NAMALWA (cell line): Measurements from ENCODE around the gene FGFR3.

Source experiments
- DNase-seq: peaks from one replicate; pipeline ENCODE4 v3.0.0-alpha.2; 2015; ENCODE audit warnings: low spot score

FGFR3 gene

GRCh38 chr4:1756893-1757779 lies 36.0 kb upstream of the FGFR3 start:
- DNase-seq, result no peak

DNA sequence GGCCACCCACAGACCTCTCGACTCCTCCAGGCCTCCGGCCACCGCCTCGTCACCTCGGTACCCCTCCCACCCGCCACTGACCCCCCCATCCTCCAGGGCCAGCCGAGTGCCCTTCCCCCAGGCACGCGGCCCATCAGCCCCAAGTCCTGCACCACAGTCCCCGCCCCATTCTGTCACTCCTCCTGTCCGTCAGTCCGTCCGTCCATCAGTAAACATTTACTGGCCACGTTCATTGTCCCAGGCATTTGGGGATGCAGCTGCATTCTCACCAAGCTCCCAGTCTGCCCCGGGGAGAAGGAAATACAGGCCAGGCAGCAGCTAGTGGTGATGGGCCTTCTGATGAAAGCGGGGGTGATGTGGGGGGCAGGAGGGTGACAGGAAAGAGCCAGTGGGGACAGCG lies 35.3 kb upstream of the FGFR3 start:
- DNase-seq, result no peak

DNA sequence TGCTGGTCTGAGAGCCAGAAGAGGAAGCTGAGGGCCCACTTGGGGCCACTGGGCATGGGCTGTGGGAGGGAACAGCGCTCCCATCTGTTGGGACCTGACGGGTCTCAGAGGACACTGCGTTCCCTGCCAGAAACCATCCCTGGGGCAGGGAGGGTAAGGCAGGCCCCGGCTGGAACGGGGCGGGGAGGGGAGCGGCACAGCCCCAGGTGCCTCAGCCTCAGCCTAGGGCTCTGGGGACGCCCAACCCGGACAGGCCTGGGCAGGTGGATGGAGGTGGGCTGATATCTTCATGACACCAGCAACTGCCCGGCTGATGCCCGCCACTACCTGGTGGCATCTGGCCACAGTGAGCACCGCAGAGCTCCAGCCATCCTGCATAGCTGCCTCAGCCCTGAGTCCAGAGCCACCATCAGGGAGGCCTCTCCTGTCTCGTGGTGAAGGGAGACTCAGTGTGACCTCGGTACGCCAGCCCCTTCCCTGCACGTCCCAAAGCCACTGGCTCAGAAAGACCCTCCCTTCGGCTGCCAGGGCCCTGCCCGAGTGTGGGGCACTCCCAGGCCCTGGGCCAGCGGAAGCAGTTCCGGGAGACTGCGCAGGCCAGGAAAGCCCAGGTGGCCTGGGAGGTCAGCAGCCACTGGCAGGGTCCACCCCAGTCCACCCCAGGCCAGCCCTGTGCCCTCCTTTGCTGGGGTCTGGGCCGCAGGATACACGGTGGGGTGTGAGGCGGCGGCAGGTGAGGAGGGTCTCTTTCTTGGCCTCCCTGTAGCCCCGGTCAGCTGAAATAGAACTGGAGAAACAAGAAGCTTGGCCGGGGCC lies 34.6 kb upstream of the FGFR3 start:
- no peak for DNase-seq

DNA sequence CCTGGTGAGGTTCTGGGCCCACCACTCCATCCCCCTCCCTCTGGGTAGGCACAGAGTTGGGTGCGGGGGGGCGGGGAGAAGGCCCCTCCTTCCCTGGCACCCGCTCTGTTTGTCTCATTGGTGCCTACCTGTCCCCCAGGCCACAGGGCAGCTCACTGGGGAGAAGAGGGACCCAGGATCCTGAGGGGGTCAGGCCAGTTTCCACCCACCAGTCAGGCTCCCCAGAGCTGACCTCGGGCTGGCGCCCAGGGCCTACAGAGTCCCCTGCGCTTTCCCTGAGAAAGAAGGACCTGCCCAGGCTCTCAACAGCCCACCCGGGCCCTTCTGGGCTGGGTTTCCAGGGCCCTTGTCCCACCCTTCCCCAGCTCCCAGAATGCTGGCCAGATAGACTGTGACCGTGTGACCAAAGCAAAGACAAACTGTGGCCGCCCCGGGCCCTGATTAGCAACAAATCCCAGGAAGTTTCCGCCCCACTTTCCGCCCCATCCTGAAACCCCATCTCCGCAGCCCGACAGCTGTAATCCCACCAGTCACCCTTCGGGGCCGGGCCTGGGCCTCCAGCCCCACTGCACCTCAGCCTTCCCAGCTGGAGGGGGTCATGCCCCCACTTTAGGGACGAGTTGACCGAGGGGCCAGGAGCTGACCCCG lies 33.8 kb upstream of the FGFR3 start:
- DNase-seq, result no peak

DNA sequence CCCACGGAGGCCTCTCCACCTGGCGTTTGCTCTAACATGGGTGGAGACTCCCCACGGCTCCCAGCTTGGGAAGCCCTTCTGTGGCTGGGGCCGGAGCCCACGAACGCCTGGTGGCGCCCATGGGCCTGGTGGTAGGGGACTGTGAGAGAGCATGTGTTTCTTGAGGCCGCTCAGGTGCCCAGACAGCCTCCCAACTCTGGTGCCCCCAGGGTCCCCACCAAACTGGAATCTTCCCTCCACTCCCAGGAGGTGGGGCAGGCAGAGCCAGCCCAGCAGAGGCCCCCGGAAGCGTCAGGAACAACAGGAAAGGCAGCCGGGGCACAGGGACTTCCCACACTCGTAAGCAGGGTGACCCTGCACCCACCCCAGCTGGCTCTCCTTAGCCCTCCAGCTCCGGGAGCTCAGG lies 33.3 kb upstream of the FGFR3 start:
- no peak for DNase-seq

DNA sequence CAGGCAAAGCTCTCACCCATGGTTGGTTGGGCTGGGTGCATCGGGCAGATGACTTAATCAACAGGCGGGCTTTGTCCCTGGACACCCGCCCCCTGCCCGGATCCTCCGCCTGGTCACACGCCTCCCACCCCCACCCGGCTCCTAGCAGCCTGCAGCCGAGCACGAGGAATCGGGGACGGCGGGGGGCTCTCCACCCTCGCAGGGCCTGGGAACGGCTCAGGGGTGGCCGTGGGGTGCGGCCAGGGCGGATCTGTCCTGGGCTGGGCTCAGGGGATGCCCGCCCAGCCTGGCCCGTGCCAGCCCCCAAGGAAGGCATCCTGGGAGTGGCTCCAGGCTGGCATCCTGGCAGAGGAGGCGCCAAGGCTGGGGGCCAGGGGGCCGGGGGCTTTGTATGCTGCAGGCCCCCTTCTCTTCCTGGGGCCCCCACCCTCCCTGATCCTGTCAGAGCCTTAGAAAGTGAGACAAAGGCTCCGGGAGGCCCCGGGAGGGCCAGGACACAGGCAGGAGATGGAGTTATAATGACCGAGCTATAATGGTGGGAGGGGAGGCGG lies 32.5 kb upstream of the FGFR3 start:
- no peak for DNase-seq

GRCh38 chr4:1761130-1761689 lies 31.9 kb upstream of the FGFR3 start:
- DNase-seq, result no peak

DNA sequence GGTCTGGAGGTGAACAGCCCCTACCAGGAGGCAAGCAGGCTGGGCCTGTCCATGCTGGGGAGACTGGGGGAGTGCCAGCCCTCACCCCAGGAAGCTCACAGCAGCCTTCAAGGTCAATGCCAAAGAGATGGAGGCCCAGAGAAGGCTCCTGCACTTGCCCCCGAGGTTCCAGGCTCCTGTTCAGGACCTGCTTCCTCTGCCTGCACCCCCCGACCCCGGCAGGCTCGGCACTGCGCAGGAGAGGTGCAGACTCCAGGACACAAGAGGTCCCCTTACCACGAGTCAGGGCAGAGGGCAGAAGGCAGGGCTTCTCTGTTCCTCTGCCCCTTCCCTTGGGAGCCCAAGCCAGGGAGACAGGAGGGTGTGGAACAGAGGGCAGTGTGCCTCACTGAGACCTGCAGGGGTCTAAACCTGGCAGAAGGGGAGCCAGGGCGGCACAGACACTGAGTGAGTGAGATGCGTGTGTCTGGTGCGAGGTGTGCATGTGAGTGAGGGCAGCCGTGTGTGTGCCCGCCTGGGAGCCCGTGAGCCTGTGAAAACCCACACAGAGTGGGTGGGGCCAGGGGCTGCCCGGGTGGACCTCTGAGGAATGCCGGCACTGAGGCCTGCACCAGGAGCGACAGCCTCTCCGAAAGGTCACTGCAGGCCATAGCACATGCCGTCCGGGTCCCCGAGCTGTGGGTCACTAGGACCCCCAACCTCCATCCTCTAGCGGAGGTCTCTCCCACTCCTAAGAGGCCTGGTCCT lies 30.7 kb upstream of the FGFR3 start:
- DNase-seq, result no peak

GRCh38 chr4:1763070-1763549 lies 30.0 kb upstream of the FGFR3 start:
- DNase-seq, result no peak

DNA sequence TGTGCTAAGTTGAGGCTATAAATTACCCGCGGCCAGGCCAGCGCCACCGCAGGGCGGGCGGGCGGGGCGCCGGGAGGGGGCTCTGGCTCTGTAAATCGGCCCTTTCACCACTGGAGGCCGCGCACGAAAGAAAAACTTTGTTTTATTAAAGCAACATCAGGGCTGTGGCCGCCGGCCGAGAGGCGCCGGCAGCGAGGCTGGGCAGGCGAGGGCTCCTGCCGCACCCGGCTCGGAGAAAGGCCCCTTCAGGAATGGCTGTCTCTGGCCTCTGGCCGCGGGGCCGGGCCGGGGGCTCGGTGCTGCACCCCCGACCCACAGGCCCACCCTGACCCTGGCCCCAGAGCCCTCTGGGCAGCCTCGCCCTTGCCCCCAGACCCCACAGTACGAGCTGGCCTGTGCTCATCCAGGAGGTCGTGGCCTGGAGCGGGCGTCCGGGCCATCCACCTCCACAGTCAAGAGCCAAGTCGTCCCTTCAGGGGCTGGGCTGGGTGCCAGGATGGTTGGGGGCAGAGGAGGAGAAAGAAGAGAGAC lies 29.5 kb upstream of the FGFR3 start:
- no peak for DNase-seq

DNA sequence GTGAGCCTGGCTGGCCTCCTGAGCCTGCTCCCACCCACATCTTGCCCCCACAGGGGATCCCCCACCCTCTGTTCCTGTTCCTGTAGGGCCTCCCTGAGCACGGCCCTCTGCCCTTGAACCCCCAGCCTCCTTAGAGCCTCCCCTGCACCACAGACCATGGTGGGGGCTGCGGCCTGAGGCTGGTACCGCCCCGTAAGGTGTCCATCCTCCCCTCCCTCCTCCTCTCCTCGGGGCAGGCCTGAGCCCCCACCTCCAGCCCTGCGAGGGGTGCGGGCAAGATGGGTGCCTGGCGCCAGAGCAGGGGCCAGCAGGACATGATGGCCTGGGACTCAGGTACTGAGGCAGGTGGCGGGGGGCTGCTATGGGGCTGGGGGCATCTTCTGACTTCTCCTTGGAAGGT lies 28.4 kb upstream of the FGFR3 start:
- no peak for DNase-seq

DNA sequence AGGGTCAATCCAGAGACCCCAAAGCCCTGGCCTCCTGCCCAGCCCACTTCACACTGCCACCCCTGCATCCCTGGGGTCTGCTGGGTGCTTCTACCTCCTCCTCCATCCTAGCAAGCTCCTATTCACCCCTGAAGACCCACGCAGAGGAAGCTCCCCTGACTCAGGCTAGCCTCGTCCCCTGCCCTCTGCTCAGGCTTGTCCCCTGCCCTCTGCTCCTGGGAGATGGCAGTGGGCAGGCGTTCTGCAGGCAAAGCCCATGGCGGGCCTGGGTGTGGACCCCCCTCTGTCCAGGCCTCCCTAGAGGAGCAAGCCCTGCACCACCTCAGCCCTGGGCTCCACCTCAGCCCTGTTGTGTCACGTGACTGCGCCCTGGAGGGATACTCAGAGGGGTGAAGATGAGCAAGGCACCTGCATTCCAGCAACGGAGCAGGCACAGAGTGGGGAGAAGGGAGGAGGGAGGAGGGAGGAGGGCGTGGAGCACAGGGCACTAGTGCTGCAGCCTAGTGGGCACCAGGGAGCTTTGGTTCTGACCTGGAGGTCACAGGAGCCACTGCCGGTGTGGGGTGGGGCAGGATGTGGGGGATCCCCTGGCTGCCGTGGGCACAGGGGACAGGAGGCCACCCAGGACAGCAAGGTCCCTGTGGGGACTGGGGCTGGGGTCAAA lies 27.6 kb upstream of the FGFR3 start:
- no peak for DNase-seq

- DNase-seq, result no peak
These were observed 26.7 kb upstream of the FGFR3 start for GRCh38 chr4:1766106-1767060.

GRCh38 chr4:1767061-1767769 lies 25.9 kb upstream of the FGFR3 start:
- peak; percentile 67 for DNase-seq

DNA sequence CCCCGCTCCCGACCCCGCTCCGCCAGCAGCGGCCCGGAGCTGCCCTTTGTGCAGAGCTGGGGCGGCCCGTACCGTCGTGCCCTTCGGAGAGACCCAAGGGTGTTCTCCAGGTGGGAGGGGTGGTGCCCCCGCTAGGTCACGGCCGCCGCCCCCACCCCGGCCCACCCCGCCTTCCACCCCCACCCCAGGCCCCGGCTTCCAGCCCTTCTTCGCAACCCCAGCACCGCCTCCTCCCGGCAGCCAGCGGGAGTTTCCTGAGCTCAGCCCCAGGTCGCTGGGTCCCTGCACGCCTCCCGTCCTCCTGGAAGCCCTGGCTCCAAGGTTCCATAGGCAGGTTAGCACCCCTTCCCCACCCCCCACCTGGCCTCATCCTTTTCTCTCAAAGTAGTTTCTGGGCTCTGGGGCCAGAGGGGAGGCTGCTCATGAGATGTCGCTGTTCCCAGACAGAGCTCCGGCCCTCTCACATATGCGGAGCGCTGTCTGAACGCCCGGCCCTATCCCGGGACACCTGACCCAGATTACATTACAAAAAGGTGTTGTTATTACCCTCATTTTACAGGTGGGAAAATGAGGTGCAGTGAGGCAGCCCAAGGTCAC lies 25.2 kb upstream of the FGFR3 start:
- peak; percentile 52 for DNase-seq

DNA sequence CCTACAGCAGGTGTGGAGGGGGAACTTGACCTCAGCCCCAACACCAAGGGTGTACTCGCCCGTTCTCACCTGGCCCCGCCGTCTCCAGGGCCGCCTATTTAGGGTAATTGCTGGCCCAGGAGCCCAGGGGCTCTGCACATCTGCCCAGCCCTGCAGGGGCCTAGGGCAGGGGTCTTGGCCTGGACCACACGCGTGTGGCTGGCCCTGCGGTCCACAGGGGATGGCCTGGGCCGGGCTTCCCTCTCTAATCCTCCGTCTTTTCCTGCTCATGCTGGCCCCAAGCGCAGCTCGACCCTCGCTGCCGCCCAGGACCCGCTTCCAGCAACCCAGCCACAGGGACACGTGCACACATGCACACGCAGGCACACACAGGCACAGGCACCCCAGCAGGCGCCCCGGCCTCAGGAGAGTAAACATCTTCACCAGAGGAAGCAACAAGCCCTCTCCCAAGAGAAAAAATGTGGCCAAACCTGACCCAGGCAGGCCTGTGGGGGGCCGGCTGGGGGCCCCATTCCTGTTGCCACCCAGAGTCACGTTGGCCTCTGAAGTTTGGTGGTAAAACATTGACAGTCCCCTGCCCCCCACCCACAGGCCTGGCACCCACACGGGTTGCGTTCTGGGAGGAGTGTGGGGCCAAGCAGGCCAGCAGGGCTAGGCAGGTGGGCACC lies 24.6 kb upstream of the FGFR3 start:
- DNase-seq, result no peak

DNA sequence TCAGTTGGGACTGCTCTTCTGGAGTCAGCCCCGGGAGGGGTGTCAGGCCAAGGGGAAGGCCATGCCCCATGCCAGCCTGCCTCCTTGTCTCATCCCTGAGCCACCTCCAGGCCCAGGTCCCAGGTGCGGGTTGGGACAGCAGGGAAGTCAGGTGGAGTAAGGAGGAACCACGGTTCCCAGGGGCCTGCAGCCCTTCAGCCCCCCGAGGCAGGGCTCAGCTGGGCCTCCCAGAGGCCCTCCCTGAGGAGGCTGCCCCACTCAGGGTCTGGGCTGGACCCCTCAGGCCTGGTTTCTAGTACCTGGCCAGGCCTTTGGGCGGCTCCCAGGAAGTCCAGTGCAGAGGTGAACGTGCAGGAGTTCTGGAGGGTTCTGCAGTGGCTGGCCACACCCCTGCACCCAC lies 23.4 kb upstream of the FGFR3 start:
- DNase-seq, result no peak

GRCh38 chr4:1770245-1770644 lies 22.8 kb upstream of the FGFR3 start:
- no peak for DNase-seq
